HFFc6 (cell line): ENCODE data around the gene ST7L. TPM values are rescaled to one million over a fixed set of nuclear protein-coding genes. Genes with fewer than 3 reads are reported as not detected.

Experiments
- DNase-seq: peaks from one replicate; pipeline ENCODE4 v3.0.0-alpha.2; 2018
- H3K27ac Mint-ChIP-seq: 2 replicates; pipeline ENCODE4 v1.8.0; 2020; ENCODE audit warnings: mild to moderate bottlenecking, mixed read lengths
- H3K27me3 Mint-ChIP-seq: 2 replicates; pipeline ENCODE4 v1.8.0; 2021; ENCODE audit warnings: mild to moderate bottlenecking, moderate library complexity, mixed read lengths; ENCODE audit not compliant: insufficient read depth
- H3K36me3 Mint-ChIP-seq: 2 replicates; pipeline ENCODE4 v1.8.0; 2021; ENCODE audit warnings: low read depth, mixed read lengths
- H3K4me1 Mint-ChIP-seq: 2 replicates; pipeline ENCODE4 v1.8.0; 2020; ENCODE audit warnings: low read depth, mixed read lengths
- H3K4me3 Mint-ChIP-seq: 2 replicates; pipeline ENCODE4 v1.8.0; 2020; ENCODE audit warnings: mild to moderate bottlenecking, moderate library complexity, mixed read lengths
- H3K9me3 Mint-ChIP-seq: 2 replicates; pipeline ENCODE4 v1.8.0; 2020; ENCODE audit warnings: mild to moderate bottlenecking, mixed read lengths
- CTCF ChIP-seq: fragments of 200-600 bp; sonication (generic); IDR thresholded peaks from 2 replicates; pipeline ENCODE4 v1.5.0; 2021; ENCODE audit warnings: antibody characterized with exemption, mild to moderate bottlenecking
- total RNA-seq, 6 experiments: library from RNA; stranded (reverse); fragmentation: NEBNext Ultra II Directional; extraction: Animal tissue kit (Norgen Biotek cat#: 25700); gene quantifications; 2 replicates in 1 of 6; 3 replicates in 5 of 6; pipeline ENCODE4 v1.2.3, GENCODE V29; 2021

The ST7L gene
- total RNA-seq, 6 experiments from 2014 or later, result 20.2 to 24.5 (median 23.7) TPM

GRCh38 chr1:112504661-112505399 is 114.1 kb downstream of the ST7L start:
- TF ChIP-seq CTCF, result no peak
- H3K9me3 Mint-ChIP-seq, result no peaks in the 10 kb centered on the region
- no peak overlapping the region for H3K4me3 Mint-ChIP-seq
- H3K27me3 Mint-ChIP-seq, result peaks cover 10% of the 10 kb centered on the region; the same call in 1 of the 2 replicates
- no peak for DNase-seq
- H3K27ac Mint-ChIP-seq, result no peak overlapping the region
- peaks cover 20% of the 10 kb centered on the region for H3K4me1 Mint-ChIP-seq
- H3K36me3 Mint-ChIP-seq, result no peaks in the 10 kb centered on the region

- no peak for TF ChIP-seq CTCF
- Mint-ChIP-seq H3K4me3 (no peak overlapping the region), H3K27ac (no peak overlapping the region), H3K36me3 (no peaks in the 10 kb centered on the region), H3K9me3 (no peaks in the 10 kb centered on the region), H3K4me1 (peaks cover 20% of the 10 kb centered on the region), H3K27me3 (peaks cover 7% of the 10 kb centered on the region; the same call in 1 of the 2 replicates)
- DNase-seq, result no peak
Observed at GRCh38 chr1:112504001-112504660, 114.8 kb downstream of the ST7L start.

GRCh38 chr1:112502826-112503225 is 116.1 kb downstream of the ST7L start:
- no peak for TF ChIP-seq CTCF
- Mint-ChIP-seq H3K36me3 (no peaks in the 10 kb centered on the region), H3K4me3 (peak overlapping the region; percentile 82), H3K27me3 (peaks cover 3% of the 10 kb centered on the region; the same call in 1 of the 2 replicates), H3K27ac (peak overlapping the region; percentile 59), H3K4me1 (peaks cover 20% of the 10 kb centered on the region), H3K9me3 (no peaks in the 10 kb centered on the region)
- peak; percentile 65 for DNase-seq

- peak overlapping the region; percentile 82 for H3K4me3 Mint-ChIP-seq
- no peaks in the 10 kb centered on the region for H3K9me3 Mint-ChIP-seq
- TF ChIP-seq CTCF, result peak; percentile 81
- H3K4me1 Mint-ChIP-seq, result peaks cover 20% of the 10 kb centered on the region
- DNase-seq, result peak; percentile 68
- 0 out of 2 replicates have a peak, but pooled peaks cover 1% of the 10 kb centered on the region for H3K27me3 Mint-ChIP-seq
- no peaks in the 10 kb centered on the region for H3K36me3 Mint-ChIP-seq
- 0 out of 2 replicates have a peak overlapping the region, but pooled peaks have one; percentile 29 for H3K27ac Mint-ChIP-seq
Observed at GRCh38 chr1:112501810-112502641, 116.9 kb downstream of the ST7L start.

- TF ChIP-seq CTCF, result no peak
- H3K9me3 Mint-ChIP-seq, result no peaks in the 10 kb centered on the region
- no peaks in the 10 kb centered on the region for H3K27me3 Mint-ChIP-seq
- H3K36me3 Mint-ChIP-seq, result no peaks in the 10 kb centered on the region
- no peak for DNase-seq
- peaks cover 8% of the 10 kb centered on the region for H3K4me1 Mint-ChIP-seq
- H3K4me3 Mint-ChIP-seq, result no peak overlapping the region
- no peak overlapping the region for H3K27ac Mint-ChIP-seq
Observed at GRCh38 chr1:112496290-112496689, 122.7 kb downstream of the ST7L start.
